Thoracic aorta endothelial cell (primary cell): ENCODE measurements around the gene NAE1. TPM values are rescaled to one million over a fixed set of nuclear protein-coding genes. Genes with fewer than 3 reads are reported as not detected.

ENCODE experiments used
- total RNA-seq: library from RNA; depleted of rRNA; stranded (reverse); fragments of >200 nt; gene quantifications from 2 replicates; pipeline ENCODE4 v1.2.3, GENCODE V29; 2012

The NAE1 gene
- total RNA-seq = 111 and 141 TPM in 2 replicates

GRCh38 chr16:66830422-66831404, at the start of gene NAE1:
Gene NAE1, minus strand, starts transcription at chr16:66830976. Its CDS starts 77 bp downstream, at chr16:66830899.

GRCh38 chr16:66844342-66845079, 13.7 kb upstream of the NAE1 start, which contains the start of gene CA7:
Gene CA7, plus strand, starts transcription at chr16:66844414. Its CDS starts 74 bp downstream, at chr16:66844488.

DNA sequence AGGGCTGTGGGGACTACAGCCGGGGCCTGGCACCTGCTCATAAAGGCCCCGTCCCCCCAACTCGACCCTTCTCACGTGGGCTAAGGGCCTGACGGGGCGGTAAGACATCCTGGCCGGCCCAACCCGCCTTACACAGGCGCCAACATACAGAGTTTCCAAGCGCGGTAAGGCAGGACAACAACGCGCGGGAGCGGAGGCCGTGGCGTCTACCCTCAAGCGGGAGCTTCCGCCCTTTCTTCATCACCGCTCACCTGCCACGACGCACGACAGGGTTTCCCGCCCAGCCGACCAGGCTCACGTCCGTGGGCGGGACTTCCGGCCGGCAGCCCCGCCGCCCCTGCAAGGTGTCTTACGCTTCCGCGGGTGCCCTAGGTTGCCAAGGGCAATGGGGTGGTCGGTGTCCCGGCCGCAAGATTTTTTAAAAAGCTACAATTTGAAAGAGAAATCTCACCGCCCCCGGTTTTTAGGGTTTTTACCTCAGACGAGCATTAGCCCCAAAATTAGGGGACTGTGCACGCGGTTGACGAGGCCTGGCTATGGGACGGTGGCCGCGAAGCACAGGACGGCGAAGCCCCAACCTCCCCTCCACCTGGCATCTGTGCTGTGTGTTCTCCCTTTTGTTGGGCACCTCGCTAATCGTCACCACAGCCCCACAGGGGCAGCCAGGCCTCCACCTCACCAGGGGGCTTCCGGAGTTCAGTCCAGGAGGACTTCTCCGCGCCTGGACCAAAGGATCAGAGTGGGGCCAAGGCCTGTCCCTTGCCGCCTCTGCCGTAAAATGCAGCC, 29.3 kb downstream of the NAE1 start, which contains the start of gene TERB1:
Gene TERB1 (minus strand): TSS at position 265 of the 786 bp plus-strand sequence. CDS start 4,786 bp downstream, outside the sequence.

Other genes starting within 250 kb of the NAE1 start
- gene CMTM3, start 226.3 kb downstream of the NAE1 start, total RNA-seq = 23.1 and 35.4 TPM in 2 replicates
- gene CMTM4, start 134.2 kb downstream of the NAE1 start, total RNA-seq = 12.5 and 16.2 TPM in 2 replicates
- 159 and 191 TPM in 2 replicates for gene DYNC1LI2, start 79.4 kb downstream of the NAE1 start, total RNA-seq
- gene TERB1, start 29.4 kb downstream of the NAE1 start, total RNA-seq = 0.22 TPM in 1 of 2 replicates, not detected in the other
- not detected in 2 replicates for gene CA7, start 13.4 kb upstream of the NAE1 start, total RNA-seq
- gene PDP2, start 49.5 kb upstream of the NAE1 start, total RNA-seq = 10.0 and 15.7 TPM in 2 replicates
- not detected in 2 replicates for gene CDH16, start 87.9 kb upstream of the NAE1 start, total RNA-seq
- 0.14 and 0.27 TPM in 2 replicates for gene RRAD, start 94.6 kb upstream of the NAE1 start, total RNA-seq
- gene CIAO2B, start 103.4 kb upstream of the NAE1 start, total RNA-seq = 87.5 and 99.7 TPM in 2 replicates
- 24.3 and 26.5 TPM in 2 replicates for gene CES2, start 104.5 kb upstream of the NAE1 start, total RNA-seq
- gene CES3, start 130.3 kb upstream of the NAE1 start, total RNA-seq = not detected in 2 replicates
- gene CES4A, start 157.6 kb upstream of the NAE1 start, total RNA-seq = 0.93 and 1.6 TPM in 2 replicates
- gene CBFB, start 198.2 kb upstream of the NAE1 start, total RNA-seq = 122 and 128 TPM in 2 replicates